GM11168 (cell line): ENCODE measurements around the gene CYP2D6.
"Not testable (repeated sequence)": the region's sequence is repeated elsewhere in the genome, so short reads cannot be mapped to it uniquely, and the experiment has no call there.

Experiments
- in situ Hi-C: fragments of 300-500 bp; cut with MboI; formaldehyde crosslinking; loops from one replicate; pipeline ENCODE4 v1.12.0; 2022; ENCODE audit warnings: low sequenced_read_pairs; ENCODE audit not compliant: unreplicated experiment

CYP2D6 gene

DNA sequence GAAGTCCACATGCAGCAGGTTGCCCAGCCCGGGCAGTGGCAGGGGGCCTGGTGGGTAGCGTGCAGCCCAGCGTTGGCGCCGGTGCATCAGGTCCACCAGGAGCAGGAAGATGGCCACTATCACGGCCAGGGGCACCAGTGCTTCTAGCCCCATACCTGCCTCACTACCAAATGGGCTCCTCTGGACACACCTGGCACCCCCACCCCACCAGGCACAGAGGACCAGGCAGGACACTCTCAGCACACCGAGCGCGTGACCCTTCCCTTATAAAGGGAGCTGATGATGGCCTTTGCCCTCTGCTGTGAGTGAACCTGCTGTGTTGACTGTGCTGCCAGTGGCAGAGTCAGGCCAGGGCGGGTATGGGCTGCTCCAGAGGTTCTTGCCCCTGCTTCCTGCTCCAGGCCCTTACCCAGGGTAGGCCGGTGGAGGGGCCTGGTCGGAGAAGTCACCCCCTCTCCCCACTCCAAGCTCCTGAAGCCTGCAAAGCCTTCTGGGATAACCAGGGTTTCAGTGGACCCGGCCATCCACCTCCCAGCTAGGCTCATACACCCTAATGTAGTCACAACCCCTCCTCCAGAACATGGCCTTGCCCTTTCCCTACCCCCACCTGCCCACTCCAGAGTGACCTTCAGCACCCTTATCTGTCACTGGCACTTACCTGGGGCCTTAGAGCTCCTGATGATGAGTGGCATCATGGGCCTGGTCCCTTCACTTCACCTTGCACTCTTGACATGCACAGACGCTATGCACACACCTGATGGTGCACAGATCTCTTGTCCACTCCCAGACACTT, at the start of gene CYP2D6:
Gene CYP2D6, minus strand, starts transcription at position 172 of the 793 bp plus-strand sequence. Its CDS starts 19 bp downstream, at position 153.
- in situ Hi-C loops, result not testable (repeated sequence)

DNA sequence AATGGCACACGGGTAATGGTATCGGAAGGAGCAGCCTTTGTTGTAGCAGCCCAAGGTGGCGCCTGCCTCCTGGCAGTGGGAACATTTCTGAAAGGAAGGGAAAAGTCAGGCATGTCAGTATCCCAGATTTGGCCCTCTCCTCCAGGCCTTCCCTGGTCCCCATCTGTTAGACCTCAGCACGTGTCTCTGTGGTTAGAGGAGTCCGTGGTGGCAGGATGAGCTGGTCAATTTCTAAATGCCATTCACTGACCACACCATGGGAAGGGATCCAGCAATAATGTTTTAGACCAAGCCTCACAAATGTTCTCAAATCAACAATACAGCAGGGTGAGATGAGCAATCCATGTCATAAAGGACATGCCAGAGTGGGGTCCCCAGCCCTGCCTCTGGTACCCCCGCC, 49.0 kb upstream of the CYP2D6 start:
- in situ Hi-C loops, result no loop called here

DNA sequence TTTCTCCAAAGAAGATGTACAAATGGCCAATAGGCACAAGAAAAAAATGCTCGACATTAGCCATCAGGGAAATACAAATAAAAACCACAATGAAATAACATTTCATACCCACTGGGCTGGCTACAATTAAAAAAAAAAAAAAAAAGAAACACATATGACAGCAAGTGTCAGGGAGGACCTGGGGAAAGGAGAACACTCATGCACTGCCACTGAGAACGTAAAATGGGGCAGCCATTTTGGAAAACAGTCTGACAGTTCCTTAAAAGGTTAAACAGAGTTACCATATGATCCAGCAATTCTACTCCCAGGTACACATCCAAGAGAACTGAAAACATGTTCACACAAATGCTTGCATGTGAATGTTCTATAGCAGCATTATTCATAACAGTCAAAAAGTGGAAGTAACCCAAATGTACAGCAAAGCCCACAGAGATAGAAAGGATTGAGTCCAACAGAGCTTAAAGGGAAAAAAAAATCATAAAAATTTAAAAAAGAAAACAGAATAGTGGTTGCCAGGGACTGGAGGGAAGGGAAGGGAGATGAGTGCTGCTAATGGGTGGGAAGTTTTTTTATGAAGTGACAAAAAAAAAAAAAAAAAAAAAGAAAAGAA, 48.4 kb upstream of the CYP2D6 start:
- in situ Hi-C loops, result no loop called here

DNA sequence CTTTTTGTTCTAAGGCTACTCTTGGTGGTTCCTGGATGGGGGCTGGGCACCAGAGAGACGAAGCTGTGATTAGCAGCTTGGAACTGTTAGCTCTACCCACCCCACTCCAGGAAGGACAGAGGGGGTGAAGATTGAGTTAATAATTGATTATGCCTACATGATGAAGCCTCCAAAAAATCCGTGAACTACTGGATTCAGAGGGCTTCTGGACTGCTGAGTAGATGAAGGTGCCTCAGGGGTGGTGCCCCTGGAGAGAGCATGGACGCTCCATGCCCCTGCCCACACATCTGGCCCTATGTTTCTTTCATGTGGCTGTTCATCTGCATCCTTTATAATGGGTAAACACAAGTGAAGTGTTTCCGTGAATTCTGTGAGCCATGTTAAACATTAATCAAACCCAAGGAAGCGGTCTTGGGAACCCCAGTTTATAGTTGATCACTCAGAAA, 47.3 kb upstream of the CYP2D6 start:
- in situ Hi-C loops, result no loop called here

DNA sequence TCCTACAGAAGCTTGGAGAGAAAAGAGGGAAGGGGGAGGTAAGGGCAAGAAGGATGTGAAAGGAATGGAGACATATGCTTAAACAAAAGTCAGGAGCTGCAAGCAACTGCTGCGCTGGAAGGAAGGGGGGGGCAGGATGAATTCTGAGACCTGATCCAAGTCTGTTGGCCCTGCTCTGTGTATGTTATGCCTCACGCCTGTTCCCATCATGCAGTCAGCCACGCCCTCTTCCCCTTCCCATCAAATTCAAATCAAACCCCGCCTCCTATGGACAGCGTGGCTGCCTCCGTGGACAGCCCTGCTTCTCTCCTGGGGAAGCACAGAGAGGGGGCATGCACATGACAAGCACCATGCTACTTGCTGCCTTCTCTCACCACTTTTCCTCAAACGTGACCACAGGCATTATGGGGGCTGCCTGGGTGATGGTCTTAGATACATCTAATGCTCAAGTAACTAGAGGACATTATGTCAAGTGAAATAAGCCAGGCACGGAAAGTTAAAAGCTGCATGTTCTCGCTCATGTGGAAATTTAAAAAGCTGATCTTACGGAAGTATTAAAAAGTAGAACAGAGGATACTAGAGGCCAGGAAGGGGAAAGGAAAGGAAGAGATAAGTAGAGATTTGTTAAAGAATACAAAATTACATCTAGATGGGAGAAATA, 45.8 kb upstream of the CYP2D6 start:
- in situ Hi-C loops, result no loop called here

DNA sequence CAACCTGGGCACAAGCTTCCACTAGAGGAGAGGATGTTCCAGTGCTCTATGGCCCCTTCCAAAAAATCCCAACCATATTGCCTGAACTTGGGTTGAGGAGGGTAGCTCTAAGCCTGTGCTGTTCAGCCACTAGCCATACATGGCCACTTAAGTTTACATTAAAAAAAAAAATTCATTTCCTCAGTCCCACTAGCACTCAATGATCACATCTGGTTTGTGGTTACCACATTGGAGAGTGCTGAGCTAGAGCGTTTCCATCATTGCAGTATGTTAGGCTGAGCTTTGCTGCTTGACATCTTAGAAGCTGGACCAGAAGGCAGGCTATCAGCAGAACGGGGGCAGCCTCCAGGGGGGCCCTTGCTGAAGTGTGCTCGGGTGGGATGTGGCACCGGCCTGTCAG, 43.5 kb upstream of the CYP2D6 start:
- in situ Hi-C loops, result no loop called here

DNA sequence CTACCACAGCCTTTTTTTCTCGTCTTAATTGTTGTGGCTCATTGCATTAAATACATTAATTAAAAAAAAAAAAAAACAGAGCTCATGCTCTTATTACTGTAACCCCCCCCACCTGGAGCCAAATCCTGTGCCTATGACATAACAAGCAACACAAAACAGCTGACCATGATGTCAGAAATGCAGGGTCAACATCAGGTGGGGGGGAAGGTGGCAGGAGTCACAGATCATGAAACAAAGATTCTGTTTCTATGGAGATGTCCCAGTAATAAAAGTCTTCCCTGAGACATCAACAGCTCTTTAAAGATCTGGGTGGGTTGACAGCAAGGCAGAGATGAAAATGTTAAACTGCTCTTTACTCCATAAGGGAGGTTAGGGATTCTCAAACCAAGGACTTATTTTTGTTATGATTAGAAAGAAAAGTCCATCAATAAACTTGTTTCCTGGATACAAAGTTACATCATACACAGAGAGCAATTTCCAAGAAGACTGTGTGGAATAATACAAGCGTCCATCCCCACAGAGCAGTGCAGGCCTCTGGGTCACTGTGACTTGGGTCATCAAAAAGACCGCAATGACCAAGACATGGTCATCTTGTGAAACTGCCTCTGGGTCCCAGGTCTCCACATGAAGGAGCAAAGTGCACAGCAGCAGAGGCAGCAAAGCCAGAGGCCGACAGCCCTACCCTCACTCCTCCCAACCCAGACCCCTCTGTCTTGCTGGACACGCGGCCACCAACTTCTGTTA, 42.7 kb upstream of the CYP2D6 start:
- in situ Hi-C loops, result no loop called here

DNA sequence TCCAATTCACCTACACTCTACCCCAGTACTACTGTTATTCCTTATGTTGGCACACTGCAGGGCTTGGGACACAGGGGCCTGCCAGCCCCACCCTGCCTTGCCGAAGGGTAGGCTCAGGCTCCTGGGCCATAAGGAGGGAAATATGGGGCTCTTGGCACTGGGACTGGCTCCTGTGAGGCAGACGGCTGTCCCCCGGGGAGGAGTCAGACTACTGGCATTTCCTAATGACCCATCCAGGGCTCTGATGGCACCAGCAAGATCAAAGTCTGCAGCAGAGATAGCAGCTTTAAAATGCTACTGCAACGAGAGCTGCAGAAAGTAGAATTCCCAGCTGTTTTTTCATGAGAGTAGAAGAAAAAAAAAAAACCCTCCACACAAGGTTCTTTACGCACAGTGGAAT, 42.2 kb upstream of the CYP2D6 start:
- in situ Hi-C loops, result no loop called here

DNA sequence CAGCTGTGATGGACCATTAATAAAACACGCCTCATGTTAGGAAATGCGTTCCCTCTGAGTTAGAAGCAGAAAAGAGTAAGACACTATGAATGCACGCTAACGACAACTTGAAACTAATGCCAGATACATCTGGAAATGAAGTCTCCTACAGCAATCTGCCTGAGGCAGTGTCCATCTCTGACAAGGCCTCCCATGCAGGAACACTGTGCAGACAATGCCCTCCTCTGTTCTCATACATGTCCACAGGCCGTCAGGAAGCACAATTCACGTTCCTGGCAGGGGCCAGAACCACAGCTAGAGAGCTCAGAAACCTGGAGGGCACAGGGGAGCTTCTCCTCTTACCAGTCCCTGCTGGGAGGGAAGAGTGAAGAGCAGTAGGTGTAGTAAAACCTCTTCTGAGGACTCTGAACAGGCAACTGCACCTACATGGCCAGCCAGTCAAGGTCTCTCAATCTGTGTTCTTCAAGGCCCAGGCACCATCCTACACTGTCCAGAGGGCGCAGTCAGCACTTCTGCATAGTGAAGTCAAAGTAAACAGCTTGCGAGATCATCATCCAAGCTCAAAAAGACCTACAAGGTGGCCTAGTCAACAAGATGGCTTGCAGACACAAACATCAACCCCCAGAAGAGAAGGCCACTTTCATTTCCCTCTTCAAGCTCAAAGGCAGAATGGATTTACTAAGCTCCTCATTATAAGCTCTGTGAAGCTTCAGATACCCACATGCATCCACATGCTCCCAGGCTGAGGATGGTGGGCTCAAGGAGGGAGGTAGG, 41.5 kb upstream of the CYP2D6 start:
- in situ Hi-C loops, result no loop called here

DNA sequence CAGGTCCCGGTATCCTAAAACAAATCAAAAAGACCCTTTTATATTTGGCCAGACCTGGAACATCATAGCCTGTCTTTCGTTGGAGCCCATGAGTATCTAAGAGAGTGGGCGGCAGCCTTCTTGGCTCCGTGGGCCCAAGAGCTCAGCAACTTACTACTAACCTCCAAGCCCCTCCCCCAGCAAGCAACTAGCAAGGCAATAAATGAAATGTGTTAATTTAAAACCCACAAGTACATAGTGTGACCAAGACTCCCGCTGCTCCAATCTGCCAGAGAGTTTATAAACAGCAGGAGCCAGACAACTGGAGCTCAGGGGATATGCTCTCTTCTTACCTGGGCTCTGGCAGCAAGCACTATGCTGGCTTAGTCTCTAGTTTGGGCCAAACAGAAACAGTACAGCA, 40.8 kb upstream of the CYP2D6 start:
- in situ Hi-C loops, result no loop called here

DNA sequence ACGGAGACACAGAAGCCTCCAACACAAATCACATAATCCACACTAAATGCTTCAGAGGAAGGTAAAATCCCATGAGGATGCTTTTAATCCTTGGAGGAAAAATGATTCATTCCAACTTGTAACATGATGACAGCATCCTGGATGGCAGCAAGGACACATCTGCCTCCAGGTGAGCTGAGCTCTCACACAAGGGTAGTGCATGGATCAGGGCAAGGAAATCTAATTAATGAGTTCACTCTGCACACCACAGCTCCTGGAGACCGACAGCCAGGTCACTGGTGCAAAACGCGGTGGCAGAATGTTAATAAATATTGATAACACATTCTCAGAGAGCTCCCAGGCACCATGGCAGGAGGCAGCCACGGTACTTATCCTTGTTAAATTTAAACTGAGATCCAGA, 40.3 kb upstream of the CYP2D6 start:
- in situ Hi-C loops, result no loop called here

DNA sequence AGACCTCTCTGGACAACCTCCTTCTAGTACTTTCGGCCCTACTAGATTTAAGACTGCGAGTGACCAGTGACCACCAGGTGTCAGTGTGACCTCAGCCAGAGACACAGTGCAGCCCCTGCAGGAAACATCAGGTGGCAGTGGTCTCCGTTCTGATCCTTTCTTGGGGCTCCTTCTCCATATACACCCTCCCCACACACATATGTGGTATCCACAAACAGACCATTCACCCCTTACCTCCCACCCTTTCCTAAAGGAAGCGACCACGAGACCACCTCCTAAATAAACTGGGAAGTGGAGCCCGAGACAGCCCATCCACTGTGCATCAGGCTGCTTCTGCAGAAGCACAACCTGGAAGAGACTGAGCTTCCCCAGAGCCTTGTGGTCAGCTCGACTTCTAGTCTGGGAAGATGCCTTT, 38.5 kb upstream of the CYP2D6 start:
- in situ Hi-C loops, result loop anchor here (5.0 kb wide), 1 partner anchor 263 kb away; the partner anchor contains the start of gene NFAM1

DNA sequence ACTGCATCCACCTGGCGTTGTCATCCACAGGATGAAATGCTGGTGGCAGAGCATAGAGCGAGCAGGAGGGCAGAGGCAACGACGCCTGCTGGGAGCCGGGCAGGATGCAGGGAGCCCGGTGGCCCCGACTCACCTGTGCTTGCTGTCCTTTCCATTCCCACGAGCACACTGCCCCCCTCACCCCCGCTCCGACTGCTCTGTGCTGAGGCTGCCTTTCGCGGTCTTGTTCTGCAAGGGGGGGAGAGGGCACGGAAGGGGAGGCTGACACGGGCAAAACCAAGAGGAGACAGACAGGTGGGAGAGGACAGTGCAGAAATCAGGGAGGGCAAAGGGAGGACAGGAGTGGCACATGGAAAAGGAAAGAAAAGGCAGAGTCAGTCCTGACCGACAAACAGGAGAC, 37.9 kb upstream of the CYP2D6 start:
- in situ Hi-C loops, result loop anchor here (5.0 kb wide), 1 partner anchor 264 kb away; the partner anchor contains the start of gene NFAM1

DNA sequence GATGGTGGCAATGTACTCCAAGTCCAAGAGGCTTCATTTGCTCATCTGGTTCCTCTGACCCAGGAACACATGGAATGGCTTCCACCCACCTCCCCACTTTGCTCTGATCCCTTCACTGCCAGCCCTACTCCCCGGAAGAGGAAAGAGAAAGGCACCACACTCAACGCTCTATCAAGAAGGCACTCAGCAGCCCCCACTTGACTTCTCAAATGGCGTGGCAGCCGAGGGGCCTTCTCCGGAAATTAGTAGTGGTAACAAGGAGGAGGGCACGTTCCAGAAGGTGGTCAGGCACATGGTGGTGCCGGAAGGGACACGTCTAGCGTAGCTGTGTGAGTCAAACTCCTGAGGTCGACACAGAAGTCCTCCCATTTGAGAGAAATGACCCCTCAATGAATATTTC, 36.5 kb upstream of the CYP2D6 start:
- in situ Hi-C loops, result loop anchor here (5.0 kb wide), 1 partner anchor 265 kb away; the partner anchor contains the start of gene NFAM1

DNA sequence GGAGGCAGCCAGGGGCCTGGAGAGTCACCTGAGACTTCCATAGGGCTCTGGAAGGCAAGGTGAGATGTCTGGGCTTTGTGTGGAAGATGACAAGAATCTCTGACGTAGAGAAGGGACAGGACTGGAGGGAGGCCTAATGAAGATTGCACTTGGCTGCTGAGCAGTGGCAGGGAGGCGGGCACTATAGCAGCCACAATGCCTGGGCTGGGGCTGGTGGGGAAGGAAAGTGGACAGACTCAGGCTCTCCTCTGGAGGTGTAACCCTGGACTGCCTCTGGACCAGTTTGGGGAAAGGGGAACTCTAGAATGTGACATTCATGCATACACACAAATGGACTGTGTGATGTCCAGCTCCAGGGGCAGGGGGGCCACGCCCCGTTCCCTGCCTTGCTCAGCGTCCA, 34.3 kb upstream of the CYP2D6 start:
- in situ Hi-C loops, result loop anchor here (5.0 kb wide), 1 partner anchor 267 kb away; the partner anchor contains the start of gene NFAM1

DNA sequence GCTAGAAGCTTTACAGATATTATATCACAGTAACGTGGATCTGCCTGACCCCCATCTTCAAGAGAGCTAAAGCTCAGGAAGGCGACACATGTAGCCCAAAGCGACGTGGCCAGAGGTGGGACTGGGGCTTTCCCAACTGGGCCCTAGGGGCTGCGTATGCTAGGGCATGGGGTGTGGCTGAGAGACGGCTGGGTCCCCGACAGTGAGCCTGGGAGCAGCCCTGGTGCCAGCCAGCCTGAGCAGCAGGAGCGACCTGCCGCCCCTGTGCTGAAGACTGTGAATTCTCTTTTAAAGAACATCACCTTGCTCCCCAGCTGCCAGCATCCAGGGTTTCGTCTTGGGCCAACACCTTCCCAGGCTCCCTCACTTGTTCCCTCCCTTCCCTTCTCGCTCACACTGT, 32.9 kb upstream of the CYP2D6 start:
- in situ Hi-C loops, result no loop called here

DNA sequence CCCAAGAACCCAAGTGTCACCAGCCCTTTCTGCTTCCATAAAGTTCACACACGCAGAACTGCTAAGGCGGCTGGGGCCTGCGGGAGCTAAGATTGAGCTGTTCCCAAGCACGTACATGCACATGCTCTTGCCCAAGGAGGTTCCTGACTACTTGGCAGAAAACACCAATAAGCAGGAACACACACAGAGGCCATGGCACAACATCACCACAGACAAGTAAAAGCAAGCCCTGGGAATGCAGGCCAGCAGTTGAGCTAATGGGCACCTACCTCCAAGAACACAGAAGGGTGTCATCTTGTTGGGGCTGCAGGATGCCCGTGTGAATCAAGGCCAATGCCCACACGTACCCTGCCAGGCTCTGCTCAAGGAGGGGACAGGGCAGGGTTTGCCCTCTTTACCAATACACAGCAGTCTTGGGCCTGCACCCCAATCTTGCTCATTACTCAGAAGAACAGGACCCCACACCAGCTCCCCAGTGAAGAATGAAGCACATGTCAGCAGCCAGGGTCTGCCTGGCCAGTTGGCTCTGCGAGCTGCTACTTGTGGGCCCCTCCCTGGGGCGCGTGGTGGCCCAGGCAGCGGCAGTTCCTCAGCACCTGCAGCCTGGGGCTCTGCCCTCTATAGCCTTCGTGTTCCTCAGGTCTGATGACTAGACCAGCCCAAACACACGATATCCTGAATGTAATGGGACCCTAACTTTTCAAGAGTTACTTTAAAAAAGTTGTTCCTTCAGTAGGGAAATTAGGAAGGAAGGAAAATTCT, 32.3 kb upstream of the CYP2D6 start:
- in situ Hi-C loops, result no loop called here

DNA sequence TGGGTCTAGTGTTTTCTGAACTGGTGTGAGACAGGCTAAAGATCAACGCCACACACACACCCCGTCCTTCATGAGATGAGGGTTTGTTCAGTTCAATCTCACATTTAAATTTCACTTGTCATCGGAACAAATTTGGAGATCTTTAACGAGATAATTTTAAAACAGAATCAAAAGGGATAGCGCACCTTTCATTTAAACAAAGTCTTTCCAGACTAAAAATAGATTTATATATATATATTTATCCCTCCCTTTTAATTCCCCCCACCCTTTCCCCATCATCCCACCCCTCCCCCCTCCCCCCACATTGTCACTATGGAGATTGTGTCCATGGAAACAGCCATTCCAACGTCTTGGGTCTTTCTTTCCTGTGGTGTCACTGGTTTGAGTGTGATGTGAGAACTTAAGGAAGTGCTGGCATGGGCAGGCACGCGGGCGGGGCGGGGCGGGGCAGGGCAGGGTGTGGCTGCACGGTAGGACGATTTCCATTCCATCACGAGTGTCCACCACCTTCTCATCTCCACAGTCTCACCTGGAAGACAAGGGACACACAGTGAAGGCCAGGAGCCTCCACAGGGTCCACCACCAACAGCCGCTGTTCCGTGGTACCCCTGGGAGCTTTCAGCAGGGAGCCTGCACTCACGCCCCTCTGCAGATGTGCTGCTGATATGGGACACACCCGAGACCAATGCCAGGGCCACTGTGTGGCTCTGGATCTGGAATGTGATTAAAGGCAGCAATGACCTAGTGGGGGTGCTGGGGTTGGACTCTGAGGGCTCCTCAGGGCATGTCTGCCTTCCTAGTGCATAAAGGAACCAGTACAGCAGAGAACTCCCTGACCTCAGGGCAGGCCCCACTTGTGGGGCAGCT, 30.5 kb upstream of the CYP2D6 start:
- in situ Hi-C loops, result no loop called here
